Choroid plexus epithelial cell (primary cell): ENCODE results near the gene NASP.

Experiments used
- DNase-seq: peaks from one replicate; pipeline ENCODE4 v3.0.0-alpha.2; 2010; ENCODE audit warnings: low read depth
- H3K4me3 ChIP-seq: 2 replicates; pipeline ENCODE4 v1.5.1; 2011; ENCODE audit warnings: low read depth, mild to moderate bottlenecking, control low read depth, low read length, moderate library complexity
- CTCF ChIP-seq: conservative IDR thresholded peaks from 2 replicates; pipeline ENCODE4 v1.5.1; 2011; ENCODE audit warnings: low read depth, mild to moderate bottlenecking, control low read depth, inconsistent platforms, low read length, moderate library complexity

The NASP gene

GRCh38 chr1:45569962-45570581 is 13.8 kb upstream of the NASP start:
- TF ChIP-seq CTCF = peak; percentile 99
- DNase-seq = peak; percentile 89
- no peak overlapping the region for H3K4me3 ChIP-seq

GRCh38 chr1:45570631-45571030 is 13.2 kb upstream of the NASP start:
- no peak overlapping the region for H3K4me3 ChIP-seq
- DNase-seq = no peak
- TF ChIP-seq CTCF = no peak

- no peak overlapping the region for H3K4me3 ChIP-seq
- peak; percentile 53 for DNase-seq
- TF ChIP-seq CTCF = peak; percentile 39
These were observed 10.5 kb upstream of the NASP start for GRCh38 chr1:45573231-45573804.

- no peak overlapping the region for H3K4me3 ChIP-seq
- no peak for DNase-seq
- no peak for TF ChIP-seq CTCF
These were observed 9.7 kb upstream of the NASP start for GRCh38 chr1:45574105-45574626.

- DNase-seq = peak; percentile 99
- no peak for TF ChIP-seq CTCF
- peak overlapping the region; percentile 100 for H3K4me3 ChIP-seq
These were observed 576 bp upstream of the NASP start for GRCh38 chr1:45583264-45583665.

- peak overlapping the region; percentile 100 for H3K4me3 ChIP-seq
- no peak for TF ChIP-seq CTCF
- DNase-seq = peak; percentile 93
These were observed 689 bp downstream of the NASP start for GRCh38 chr1:45584351-45585109.

- no peak for DNase-seq
- peak overlapping the region; percentile 100 for H3K4me3 ChIP-seq
- peak; percentile 20 for TF ChIP-seq CTCF
These were observed 1.2 kb downstream of the NASP start for GRCh38 chr1:45585110-45585426.
